AML-193 (cell line): Measurements from ENCODE around the gene FXYD1.
A peak's percentile ranks its signal among the peaks of the same experiment; 100 is the strongest.

Source experiments
- DNase-seq, 2 experiments: peaks; one replicate each; lab custom pipeline; 2025; lab: John Stamatoyannopoulos, UW

FXYD1 gene

DNA sequence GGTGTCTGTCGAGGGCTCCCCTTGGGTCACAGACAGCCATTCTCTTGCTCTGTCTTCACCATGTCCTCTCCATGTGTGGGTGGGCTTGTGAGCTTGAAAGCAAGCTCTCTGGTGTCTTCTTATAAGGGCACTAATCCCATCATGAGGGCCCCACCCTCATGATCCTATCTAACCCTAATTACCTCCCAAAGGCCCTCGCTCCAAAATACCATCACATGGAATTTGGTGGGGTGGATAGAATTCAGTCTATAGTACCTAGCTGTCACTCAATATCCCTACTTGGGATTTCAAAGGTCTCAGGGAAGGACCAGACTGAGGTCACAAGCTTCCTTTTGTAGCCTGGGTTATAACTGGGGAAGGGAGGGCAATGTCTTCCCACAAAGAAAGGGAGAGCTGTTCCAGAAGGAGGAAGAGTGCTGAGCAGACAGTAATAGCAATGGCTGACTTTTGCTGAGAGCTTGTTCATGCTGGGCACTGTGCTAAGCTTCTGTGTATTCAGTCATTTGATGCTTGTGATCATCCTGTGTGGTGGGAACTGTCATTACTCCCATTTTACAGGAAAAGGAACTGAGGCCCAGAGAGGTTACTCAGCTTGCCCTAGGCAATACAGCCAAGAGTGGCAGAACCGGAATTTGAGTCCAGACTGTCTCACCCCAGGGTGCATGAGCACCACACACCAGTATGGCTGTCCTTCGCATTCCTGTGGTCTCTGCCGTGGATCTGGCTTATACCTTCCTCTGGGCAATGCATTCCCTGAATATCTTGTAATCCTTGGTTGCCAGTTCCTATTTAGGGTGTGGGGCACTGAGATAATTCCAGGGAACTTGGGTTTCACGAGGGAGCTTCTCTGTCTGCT is 24.1 kb downstream of the FXYD1 start:
- no peak for DNase-seq

DNA sequence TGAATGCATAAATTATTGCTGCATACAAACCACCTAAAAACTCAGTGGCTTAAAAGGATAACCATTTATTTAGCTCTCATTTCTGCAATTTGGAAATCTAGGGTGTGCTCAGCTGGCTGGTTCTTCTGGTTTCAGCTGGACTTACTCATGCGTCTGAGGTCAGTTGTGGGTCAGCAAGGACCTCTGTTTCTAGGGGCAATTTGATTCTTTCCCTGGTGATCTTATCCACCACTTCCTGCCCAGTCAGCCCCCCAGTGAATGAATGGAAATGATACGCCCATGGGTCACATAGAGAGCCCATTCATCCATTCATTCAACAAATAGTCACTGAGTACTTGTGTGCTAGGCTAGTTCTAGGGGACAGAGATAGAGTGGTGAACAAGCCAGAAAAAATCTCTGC is 25.8 kb downstream of the FXYD1 start:
- no peak for DNase-seq

GRCh38 chr19:35165200-35166058 is 26.8 kb downstream of the FXYD1 start:
- no peak for DNase-seq

GRCh38 chr19:35166100-35167063 is 27.8 kb downstream of the FXYD1 start:
- DNase-seq, result no peak

DNA sequence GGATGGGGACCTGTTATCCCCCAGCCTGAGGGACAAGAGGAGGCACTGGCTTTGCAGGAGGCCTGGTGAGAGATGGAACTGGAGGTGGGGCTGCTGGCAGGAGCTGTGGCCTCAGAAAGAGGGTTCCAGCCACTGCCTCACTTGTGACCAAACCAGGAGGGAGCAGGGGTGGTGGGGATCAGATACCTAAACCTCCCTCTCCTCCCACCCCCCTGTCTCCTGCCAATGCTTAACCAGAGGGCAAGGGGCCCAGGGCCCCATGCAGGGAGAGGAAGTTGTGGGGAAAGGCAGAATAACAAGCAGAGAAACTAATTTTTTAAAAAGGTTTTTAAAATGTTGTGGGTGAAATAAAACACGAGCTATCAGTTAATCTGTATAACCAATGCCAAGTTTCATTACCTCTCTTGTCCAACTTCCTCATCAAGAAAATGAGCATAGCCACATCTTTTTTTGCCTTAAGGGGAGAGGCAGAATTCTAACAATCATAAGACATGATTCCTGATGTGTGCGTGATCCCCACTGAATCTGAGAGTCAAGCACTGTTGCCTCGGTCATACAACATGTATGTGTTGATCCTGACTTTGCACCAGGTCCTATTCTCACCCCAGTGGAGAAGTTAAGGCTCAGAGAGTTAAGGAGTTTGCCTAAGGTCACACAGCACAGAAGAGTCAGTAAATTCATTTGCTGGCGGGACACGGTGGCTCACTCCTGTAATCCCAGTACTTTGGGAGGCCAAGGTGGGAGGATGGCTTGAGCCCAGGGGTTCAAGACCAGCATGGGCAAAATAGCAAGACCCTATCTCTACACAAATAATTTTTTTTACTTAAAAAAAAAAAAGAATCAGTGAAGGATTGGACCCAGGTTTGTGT is 28.9 kb downstream of the FXYD1 start:
- DNase-seq, result no peak

GRCh38 chr19:35168196-35168595 is 29.6 kb downstream of the FXYD1 start:
- no peak for DNase-seq

DNA sequence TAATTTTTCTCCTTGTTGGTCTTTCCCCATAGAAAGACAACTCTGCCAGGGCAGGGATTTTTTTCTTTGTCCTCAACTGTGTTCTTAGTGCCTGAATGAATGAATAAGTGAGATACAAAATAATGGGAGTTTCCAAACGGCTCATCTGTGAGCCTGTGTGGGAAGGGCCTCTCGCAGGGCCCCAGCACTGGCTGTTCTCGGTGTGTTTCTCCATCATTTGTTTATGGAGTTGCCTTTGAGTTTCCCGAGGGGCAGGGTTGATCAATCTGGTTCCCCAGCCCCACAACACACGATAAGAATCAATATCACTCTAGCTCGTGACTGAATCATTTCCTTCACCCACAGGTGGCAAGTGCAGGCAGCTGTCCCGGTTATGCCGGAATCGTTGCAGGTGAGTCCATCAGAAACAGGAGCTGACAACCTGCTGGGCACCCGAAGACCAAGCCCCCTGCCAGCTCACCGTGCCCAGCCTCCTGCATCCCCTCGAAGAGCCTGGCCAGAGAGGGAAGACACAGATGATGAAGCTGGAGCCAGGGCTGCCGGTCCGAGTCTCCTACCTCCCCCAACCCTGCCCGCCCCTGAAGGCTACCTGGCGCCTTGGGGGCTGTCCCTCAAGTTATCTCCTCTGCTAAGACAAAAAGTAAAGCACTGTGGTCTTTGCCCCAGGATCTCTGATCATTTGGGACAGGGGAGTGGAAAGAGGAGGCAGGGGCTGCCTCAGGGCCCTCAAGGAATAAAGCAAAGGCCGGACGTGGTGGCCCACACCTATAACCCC is 30.8 kb downstream of the FXYD1 start:
- no peak for DNase-seq

DNA sequence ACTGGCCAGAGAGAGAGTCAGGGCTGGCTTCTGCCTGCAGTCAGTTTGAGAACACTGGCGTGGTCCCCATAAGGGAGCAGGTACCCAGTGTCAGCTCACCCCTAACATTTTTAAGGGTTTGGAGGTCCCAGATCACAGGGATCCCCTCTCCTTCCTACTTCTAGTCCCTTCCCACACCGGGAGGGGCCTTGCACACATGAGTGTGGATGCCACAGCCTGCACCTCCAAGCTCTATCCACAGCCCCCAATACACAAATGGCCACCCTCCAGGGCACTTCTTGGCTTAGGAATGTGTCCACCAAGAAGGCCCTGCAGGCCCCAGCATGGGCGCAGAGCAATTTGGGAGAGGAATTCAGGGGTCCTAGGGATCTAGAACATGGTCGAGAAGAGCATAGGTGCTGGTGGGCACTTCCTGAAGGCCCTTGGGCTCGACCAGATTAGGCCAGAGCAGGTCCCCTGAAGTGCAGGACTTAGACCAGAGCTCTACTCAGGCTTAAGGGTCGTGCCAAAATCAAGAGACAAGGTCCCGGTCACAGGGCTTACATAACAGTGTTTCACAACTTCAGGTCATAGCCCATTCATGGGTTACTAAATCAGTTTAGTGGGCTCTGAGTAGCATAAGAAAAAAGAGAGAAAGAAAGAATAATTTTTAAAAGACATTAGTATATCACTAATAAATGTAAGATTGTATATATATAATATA is 31.9 kb downstream of the FXYD1 start:
- DNase-seq, result peak; percentile 11 to 26

DNA sequence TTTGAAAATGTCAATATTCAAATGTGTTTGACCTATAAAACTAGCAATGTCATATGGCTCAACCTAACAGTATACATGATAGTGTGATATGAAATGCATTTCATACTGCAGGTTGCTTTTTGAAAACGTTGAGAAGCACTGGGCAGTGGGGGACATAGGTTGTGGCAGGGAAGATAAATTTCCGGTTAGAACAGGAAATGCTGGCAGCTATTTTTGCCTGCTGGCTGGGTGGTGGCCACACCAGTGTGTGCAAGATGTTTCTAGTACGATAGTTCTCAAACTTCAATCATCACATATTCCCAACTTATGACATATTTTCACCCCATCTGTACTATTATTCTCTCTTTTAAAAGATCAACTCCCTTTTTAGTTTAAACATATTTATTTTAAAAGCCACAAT is 33.1 kb downstream of the FXYD1 start:
- no peak for DNase-seq

GRCh38 chr19:35174226-35174625 is 35.6 kb downstream of the FXYD1 start:
- no peak for DNase-seq

- DNase-seq, result no peak
Observed at GRCh38 chr19:35176181-35176570, 37.6 kb downstream of the FXYD1 start.

DNA sequence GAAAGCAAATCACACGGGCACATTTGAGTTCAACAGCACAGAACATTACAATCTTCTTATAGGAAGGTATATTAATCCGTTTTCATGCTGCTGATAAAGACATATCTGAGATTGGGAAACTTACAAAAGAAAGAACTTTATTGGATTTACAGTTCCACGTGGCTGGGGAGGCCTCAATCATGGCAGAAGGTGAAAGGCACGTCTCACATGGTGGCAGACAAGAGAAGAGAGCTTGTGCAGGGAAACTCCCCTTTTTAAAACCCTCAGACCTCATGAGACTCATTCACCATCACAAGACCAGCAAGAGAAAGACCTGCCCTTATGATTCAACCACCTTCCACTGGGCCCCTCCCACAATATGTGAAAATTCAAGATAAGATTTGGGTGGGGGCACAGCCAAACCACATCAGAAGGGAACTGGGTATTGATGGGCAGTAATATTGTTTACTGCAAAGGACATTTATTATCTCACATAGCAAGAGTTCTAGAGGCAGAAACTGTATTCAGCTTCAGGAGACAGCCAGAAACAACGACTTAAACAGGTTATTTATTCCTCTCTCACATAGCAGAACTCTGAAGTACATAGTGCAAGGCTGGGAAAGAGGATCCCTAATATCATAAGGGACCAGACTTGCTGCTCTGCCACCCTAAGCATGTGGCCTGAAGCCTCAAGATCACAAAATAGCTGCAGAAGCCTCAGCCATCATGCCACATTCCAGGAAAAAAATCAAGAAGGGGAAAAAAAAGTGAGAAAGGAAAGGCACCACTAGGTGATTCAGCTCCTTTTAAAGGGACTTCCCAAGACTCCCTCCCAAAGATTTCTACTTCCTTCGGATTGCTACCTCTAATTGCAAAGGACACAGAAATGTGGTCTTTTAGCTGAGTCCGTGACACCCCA is 39.0 kb downstream of the FXYD1 start:
- no peak for DNase-seq

DNA sequence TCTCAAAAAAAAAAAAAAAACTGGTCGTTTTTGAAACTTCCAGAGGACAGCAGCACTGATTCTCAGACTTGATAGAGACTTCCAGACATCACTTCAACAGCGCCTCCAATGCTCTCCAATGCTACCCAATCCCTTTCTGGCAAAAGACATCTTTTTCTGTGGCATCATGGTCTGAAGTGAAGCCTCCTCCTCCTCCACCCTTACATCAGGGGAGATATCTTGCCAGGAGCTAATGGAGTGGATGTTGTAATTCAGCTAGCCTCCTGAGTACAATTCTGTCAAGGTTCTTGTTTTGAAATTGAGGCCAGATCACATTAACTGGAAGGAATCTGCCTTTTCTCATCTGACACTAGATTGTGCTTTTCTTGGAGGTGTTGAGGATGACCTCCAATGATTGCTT is 40.1 kb downstream of the FXYD1 start:
- no peak for DNase-seq

- DNase-seq, result no peak
Observed at GRCh38 chr19:35179830-35180229, 41.2 kb downstream of the FXYD1 start.

DNA sequence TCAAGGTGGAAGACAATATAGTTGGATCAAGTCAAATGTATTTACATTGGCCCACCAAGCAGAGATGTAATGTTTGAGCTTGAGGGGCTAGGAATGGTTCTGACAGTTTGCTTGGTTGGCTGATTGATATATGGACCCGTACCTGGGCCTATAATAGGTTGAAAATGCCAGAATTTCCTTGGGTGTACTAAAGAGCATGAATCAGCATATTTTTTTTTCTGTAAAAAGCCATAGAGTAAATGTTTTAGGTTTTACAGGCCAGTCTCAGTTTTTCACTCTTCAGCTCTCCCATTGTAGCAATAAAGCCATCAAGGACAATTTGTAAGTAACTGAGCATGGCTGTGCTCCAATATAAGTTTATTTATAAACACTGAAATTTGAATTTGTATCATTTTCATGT is 42.8 kb downstream of the FXYD1 start:
- DNase-seq, result no peak

- DNase-seq, result no peak
Observed at GRCh38 chr19:35184267-35184666, 45.6 kb downstream of the FXYD1 start.

- no peak for DNase-seq
Observed at GRCh38 chr19:35184884-35185283, 46.3 kb downstream of the FXYD1 start.
